ENCODE results near the gene SLX4IP. TPM values are rescaled to one million over a fixed set of nuclear protein-coding genes. Genes with fewer than 3 reads are reported as not detected.
A peak's percentile ranks its signal among the peaks of the same experiment; 100 is the strongest.

Gene SLX4IP
- total and polyA plus RNA-seq, 4 donors: 1.2 to 9.5 (median 4.3) TPM

- Histone ChIP-seq H3K27ac (ENCODE audit: low read depth in 1 of 2, low read length in 1 of 2) (peak overlapping the region in 1 of 2 donors; percentile 54), H3K36me3 (ENCODE audit: control insufficient read depth in 4 of 4, insufficient read depth in 4 of 4, low read length in 4 of 4) (peaks cover 0 to 26% (median 14%) of the 10 kb centered on the region in 4 donors), H3K4me3 (no peak overlapping the region), H3K27me3 (ENCODE audit: control insufficient read depth in 3 of 3, insufficient read depth in 3 of 3, low read length in 2 of 3) (no peaks in the 10 kb centered on the region), H3K4me1 (ENCODE audit: control insufficient read depth in 5 of 5, insufficient read depth in 5 of 5, low read length in 5 of 5) (peaks cover 10 to 53% (median 20%) of the 10 kb centered on the region in 5 donors), H3K9ac (ENCODE audit: insufficient read depth in 1 of 2, low read length in 2 of 2) (no peak overlapping the region), H3K9me3 (ENCODE audit: control insufficient read depth in 4 of 4, insufficient read depth in 3 of 4, low read length in 3 of 4) (no peaks in the 10 kb centered on the region)
- TF ChIP-seq CTCF (IDR thresholded peaks at IDR 0.05; ENCODE audit: control extremely low read depth, extremely low read depth): no peak
- no peak for DNase-seq
- no peak for ATAC-seq (ENCODE audit: insufficient read depth, low FRiP score)
- WGBS, 2 donors: 87 to 95% methylated on average over 6 of the region's 6 CpGs
Observed at GRCh38 chr20:10667560-10668167, 232.6 kb downstream of the SLX4IP start.

- H3K9me3 ChIP-seq (ENCODE audit: control insufficient read depth in 4 of 4, insufficient read depth in 3 of 4, low read length in 3 of 4): no peaks in the 10 kb centered on the region
- DNase-seq: no peak
- peak overlapping the region in 1 of 2 donors; percentile 23 for H3K9ac ChIP-seq (ENCODE audit: insufficient read depth in 1 of 2, low read length in 2 of 2)
- H3K27me3 ChIP-seq (ENCODE audit: control insufficient read depth in 3 of 3, insufficient read depth in 3 of 3, low read length in 2 of 3): no peaks in the 10 kb centered on the region
- WGBS, 2 donors: 82 to 92% methylated on average over 7 of the region's 7 CpGs
- peaks cover 10 to 53% (median 18%) of the 10 kb centered on the region in 5 donors for H3K4me1 ChIP-seq (ENCODE audit: control insufficient read depth in 5 of 5, insufficient read depth in 5 of 5, low read length in 5 of 5)
- no peak overlapping the region for H3K27ac ChIP-seq (ENCODE audit: low read depth in 1 of 2, low read length in 1 of 2)
- ATAC-seq (ENCODE audit: insufficient read depth, low FRiP score): no peak
- H3K36me3 ChIP-seq (ENCODE audit: control insufficient read depth in 4 of 4, insufficient read depth in 4 of 4, low read length in 4 of 4): peaks cover 0 to 18% (median 7%) of the 10 kb centered on the region in 4 donors
- no peak overlapping the region for H3K4me3 ChIP-seq
- no peak for TF ChIP-seq CTCF (IDR thresholded peaks at IDR 0.05; ENCODE audit: control extremely low read depth, extremely low read depth)
Observed at GRCh38 chr20:10668677-10669368, 233.7 kb downstream of the SLX4IP start.

GRCh38 chr20:10669843-10670446 is 234.8 kb downstream of the SLX4IP start:
- DNase-seq (no peak), ATAC-seq (ENCODE audit: insufficient read depth, low FRiP score) (no peak)
- Histone ChIP-seq H3K9ac (ENCODE audit: insufficient read depth in 1 of 2, low read length in 2 of 2) (peak overlapping the region in 1 of 2 donors; percentile 42), H3K36me3 (ENCODE audit: control insufficient read depth in 4 of 4, insufficient read depth in 4 of 4, low read length in 4 of 4) (peaks cover 0 to 18% (median 7%) of the 10 kb centered on the region in 4 donors), H3K27ac (ENCODE audit: low read depth in 1 of 2, low read length in 1 of 2) (peak overlapping the region; percentile 1 to 74), H3K27me3 (ENCODE audit: control insufficient read depth in 3 of 3, insufficient read depth in 3 of 3, low read length in 2 of 3) (no peaks in the 10 kb centered on the region), H3K4me1 (ENCODE audit: control insufficient read depth in 5 of 5, insufficient read depth in 5 of 5, low read length in 5 of 5) (peaks cover 5 to 47% (median 18%) of the 10 kb centered on the region in 5 donors), H3K4me3 (peak overlapping the region; percentile 8), H3K9me3 (ENCODE audit: control insufficient read depth in 4 of 4, insufficient read depth in 3 of 4, low read length in 3 of 4) (no peaks in the 10 kb centered on the region)
- TF ChIP-seq CTCF (IDR thresholded peaks at IDR 0.05; ENCODE audit: control extremely low read depth, extremely low read depth): no peak
- WGBS, 2 donors: 50 to 65% methylated on average over 6 of the region's 6 CpGs
